Measurements from ENCODE around the gene SLTM.
A peak's percentile ranks its signal among the peaks of the same experiment; 100 is the strongest.
"Not testable (repeated sequence)": the region's sequence is repeated elsewhere in the genome, so short reads cannot be mapped to it uniquely, and the experiment has no call there.

SLTM gene

GRCh38 chr15:58862326-58862725 lies 71.2 kb downstream of the SLTM start:
- POLR2A ChIA-PET = interaction anchor here (0.7 kb wide), 1 partner anchor 85 kb away, joined by 3 read pairs; no protein-coding TSS in a partner anchor
- H3K36me3 ChIP-seq (ENCODE audit: control insufficient read depth in 2 of 2, insufficient read depth in 1 of 2, low read length in 2 of 2) = no peaks in the 10 kb centered on the region
- TF ChIP-seq ZNF48 (tag by site-specific recombination; IDR thresholded peaks at IDR 0.05) (no peak), ZNF623 (tag by site-specific recombination; IDR thresholded peaks at IDR 0.05) (no peak), ZNF121 (tag by site-specific recombination; IDR thresholded peaks at IDR 0.05) (no peak)
- no peaks in the 10 kb centered on the region for H3K9me3 ChIP-seq (ENCODE audit: control insufficient read depth, insufficient read depth, low read depth, low read length)
- no peaks in the 10 kb centered on the region for H3K4me1 ChIP-seq (ENCODE audit: control insufficient read depth, insufficient read depth, low read length)
- H3K27ac ChIP-seq (ENCODE audit: extremely low read depth, low read depth, low read length) = no peak overlapping the region
- CTCF ChIA-PET = no interaction called here
- no peak overlapping the region for H3K4me3 ChIP-seq (ENCODE audit: low read depth, low read length)

- H3K4me1 ChIP-seq (ENCODE audit: control insufficient read depth, insufficient read depth, low read length); H3K9me3 ChIP-seq (ENCODE audit: control insufficient read depth, insufficient read depth, low read depth, low read length); POLR2A ChIA-PET; H3K4me3 ChIP-seq (ENCODE audit: low read depth, low read length); H3K27ac ChIP-seq (ENCODE audit: extremely low read depth, low read depth, low read length); CTCF ChIA-PET; H3K36me3 ChIP-seq (ENCODE audit: control insufficient read depth in 2 of 2, insufficient read depth in 1 of 2, low read length in 2 of 2): not testable (repeated sequence)
Observed at GRCh38 chr15:58856621-58857020, 76.9 kb downstream of the SLTM start.

- H3K27ac ChIP-seq (ENCODE audit: extremely low read depth, low read depth, low read length) = no peak overlapping the region
- no peak overlapping the region for H3K4me3 ChIP-seq (ENCODE audit: low read depth, low read length)
- ChIA-PET POLR2A (no interaction called here), CTCF (no interaction called here)
- TF ChIP-seq WT1 (tag by site-specific recombination; IDR thresholded peaks at IDR 0.05) (no peak), ZNF148 (tag by site-specific recombination; IDR thresholded peaks at IDR 0.05; ENCODE audit: borderline replicate concordance) (no peak), ZNF221 (tag by site-specific recombination; IDR thresholded peaks at IDR 0.05; ENCODE audit: borderline replicate concordance) (no peak), ZBTB26 (tag by site-specific recombination; optimal IDR thresholded peaks at IDR 0.05) (no peak), SETDB1 (IDR thresholded peaks at IDR 0.05; ENCODE audit: insufficient read length, low read length) (no peak), ZBTB6 (tag by site-specific recombination; IDR thresholded peaks at IDR 0.05) (no peak)
- H3K9me3 ChIP-seq (ENCODE audit: control insufficient read depth, insufficient read depth, low read depth, low read length) = no peaks in the 10 kb centered on the region
- no peaks in the 10 kb centered on the region; a peak in 1 of 3 replicates for H3K36me3 ChIP-seq (ENCODE audit: control insufficient read depth in 2 of 2, insufficient read depth in 1 of 2, low read length in 2 of 2)
- H3K4me1 ChIP-seq (ENCODE audit: control insufficient read depth, insufficient read depth, low read length) = no peaks in the 10 kb centered on the region
Observed at GRCh38 chr15:58856086-58856485, 77.4 kb downstream of the SLTM start.

- POLR2A ChIA-PET = no interaction called here
- Histone ChIP-seq H3K27ac (ENCODE audit: extremely low read depth, low read depth, low read length) (no peak overlapping the region), H3K4me1 (ENCODE audit: control insufficient read depth, insufficient read depth, low read length) (no peaks in the 10 kb centered on the region), H3K36me3 (ENCODE audit: control insufficient read depth in 2 of 2, insufficient read depth in 1 of 2, low read length in 2 of 2) (no peaks in the 10 kb centered on the region; a peak in 1 of 3 replicates), H3K4me3 (ENCODE audit: low read depth, low read length) (no peak overlapping the region), H3K9me3 (ENCODE audit: control insufficient read depth, insufficient read depth, low read depth, low read length) (no peaks in the 10 kb centered on the region)
- CTCF ChIA-PET = no interaction called here
- TF ChIP-seq ZNF510 (tag by site-specific recombination; IDR thresholded peaks at IDR 0.05; ENCODE audit: insufficient replicate concordance) (no peak), ZNF404 (tag by site-specific recombination; IDR thresholded peaks at IDR 0.05) (no peak), PRDM10 (tag by site-specific recombination; IDR thresholded peaks at IDR 0.05) (0 out of 2 replicates have a peak, but pooled peaks have one; percentile 24), IKZF3 (tag by site-specific recombination; IDR thresholded peaks at IDR 0.05) (no peak), YY1 (tag by site-specific recombination; IDR thresholded peaks at IDR 0.05) (no peak), ZNF24 (tag by site-specific recombination; IDR thresholded peaks at IDR 0.05) (no peak), ZNF398 (tag by site-specific recombination; IDR thresholded peaks at IDR 0.05) (no peak), ZNF426 (tag by site-specific recombination; IDR thresholded peaks at IDR 0.05) (no peak), ZSCAN30 (tag by site-specific recombination; IDR thresholded peaks at IDR 0.05) (no peak)
Observed at GRCh38 chr15:58854593-58854992, 78.9 kb downstream of the SLTM start.

Data from HEK293 (cell line).